Myocyte (in vitro differentiated cells): ENCODE measurements around the gene RALGAPA2. TPM values are rescaled to one million over a fixed set of nuclear protein-coding genes. Genes with fewer than 3 reads are reported as not detected.

ENCODE experiments used
- DNase-seq: peaks from one replicate; pipeline ENCODE4 v3.0.0-alpha.2; 2012; ENCODE audit warnings: low read depth
- polyA plus RNA-seq: library from polyadenylated mRNA; unstranded; fragments of >200 nt; gene quantifications from one replicate; pipeline ENCODE4 v1.2.1, GENCODE V29; 2012; ENCODE audit warnings: missing spikeins
- total RNA-seq: library from RNA; depleted of rRNA; stranded (reverse); fragments of >200 nt; gene quantifications from 2 replicates; pipeline ENCODE4 v1.2.3, GENCODE V29; 2014

Gene RALGAPA2
- 11.9 and 13.9 TPM in 2 replicates for total RNA-seq
- polyA plus RNA-seq: 3.7 TPM

DNA sequence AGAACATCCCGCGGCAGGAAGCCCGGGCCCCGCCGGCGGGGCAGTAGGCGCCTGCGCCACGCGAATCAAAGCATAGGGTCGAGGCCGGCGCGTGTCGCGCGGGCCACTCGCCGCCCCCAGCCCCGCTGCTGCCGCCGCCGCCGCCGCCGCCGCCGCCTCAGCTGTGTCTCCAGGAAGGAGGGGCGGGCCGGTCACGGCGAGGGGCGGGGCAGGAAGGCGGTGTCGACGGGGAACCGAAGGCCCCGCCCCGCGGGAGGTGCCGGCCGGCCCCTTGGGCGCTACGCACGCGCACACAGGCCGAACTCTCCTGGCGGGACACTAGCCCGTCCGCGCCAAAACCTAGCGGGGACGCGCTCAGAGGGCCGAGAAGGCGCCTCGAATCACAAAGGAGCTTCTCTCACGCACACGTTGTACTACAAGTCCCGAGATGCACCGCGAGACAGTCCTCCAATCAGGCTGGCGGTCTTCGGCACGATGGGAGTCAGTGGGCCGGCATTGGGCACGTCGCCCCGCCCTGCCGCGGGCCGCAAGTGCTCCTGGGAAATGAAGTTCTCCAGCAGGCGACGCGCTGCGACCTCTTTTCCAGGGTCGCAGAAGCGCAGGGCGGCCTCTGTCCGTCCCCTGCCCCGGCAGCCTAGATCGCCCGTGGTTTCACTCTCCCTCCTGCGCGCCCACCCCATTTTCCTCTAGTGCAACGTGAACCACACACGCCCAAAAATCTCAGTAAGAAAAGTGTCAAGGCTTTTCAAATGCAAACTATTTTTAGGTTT lies at the start of gene RALGAPA2:
Gene RALGAPA2, minus strand, starts transcription at position 171 of the 770 bp plus-strand sequence. Its CDS starts 164 bp downstream, at position 7.
- peak; percentile 99 for DNase-seq

DNA sequence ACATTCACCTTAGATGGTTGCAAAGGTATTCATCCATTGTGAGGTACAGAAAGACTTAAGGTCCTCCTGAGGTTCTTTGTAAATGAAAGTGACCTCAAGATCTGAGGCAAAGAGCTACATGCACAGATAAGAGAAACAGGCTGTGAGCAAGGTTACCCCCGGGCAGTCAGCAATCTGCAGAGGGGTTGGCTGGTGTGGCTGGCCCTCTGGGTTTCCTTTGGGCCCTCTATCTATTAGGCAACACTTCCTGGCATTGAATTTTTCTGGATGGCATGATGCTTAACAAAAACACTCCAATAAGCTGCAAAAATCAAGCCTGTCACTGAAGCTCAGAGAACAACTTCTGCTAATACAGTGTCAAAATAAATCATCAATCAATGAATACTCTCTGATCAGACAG lies 48.9 kb upstream of the RALGAPA2 start:
- no peak for DNase-seq

DNA sequence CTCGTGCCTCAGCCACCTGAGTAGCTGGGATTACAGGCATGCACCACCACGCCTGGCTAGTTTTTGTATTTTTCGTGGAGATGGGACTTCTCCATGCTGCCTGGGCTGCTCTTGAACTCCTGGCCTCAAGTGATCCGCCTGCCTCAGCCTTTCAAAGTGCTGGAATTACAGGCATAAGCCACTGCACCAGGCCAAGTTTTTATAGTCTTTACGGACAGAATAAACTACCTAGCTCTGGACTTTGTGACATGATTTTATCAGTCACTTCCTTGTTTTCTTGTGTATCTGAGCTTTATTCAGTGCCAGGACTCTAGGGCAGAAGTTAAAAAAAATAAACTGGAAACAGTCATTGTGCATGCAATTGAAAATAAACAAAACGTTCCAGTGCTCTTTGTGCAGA lies 46.7 kb upstream of the RALGAPA2 start:
- no peak for DNase-seq

- DNase-seq: no peak
Measured at GRCh38 chr20:20755674-20756319, 43.4 kb upstream of the RALGAPA2 start.

- DNase-seq: no peak
Measured at GRCh38 chr20:20755231-20755630, 42.8 kb upstream of the RALGAPA2 start.

DNA sequence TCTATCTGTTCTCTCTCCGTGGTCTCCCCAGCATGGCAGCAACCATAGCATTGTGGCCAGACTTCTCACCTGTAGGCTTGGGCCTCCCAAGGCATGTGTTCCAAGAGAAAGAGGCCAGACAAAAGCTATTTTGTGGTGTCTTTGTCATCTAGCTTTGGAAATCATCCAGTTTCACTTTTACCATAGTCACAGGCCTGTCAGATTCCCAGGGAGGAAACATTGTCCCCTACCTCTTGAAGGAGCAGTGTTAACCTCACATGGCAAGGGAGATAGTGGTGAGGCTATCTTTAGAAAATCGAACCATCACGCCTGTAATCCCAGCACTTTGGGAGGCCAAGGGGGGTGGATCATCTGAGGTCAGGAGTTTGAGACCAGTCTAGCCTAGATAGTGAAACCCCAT lies 42.3 kb upstream of the RALGAPA2 start:
- DNase-seq: no peak

GRCh38 chr20:20752712-20753111 lies 40.3 kb upstream of the RALGAPA2 start:
- no peak for DNase-seq

DNA sequence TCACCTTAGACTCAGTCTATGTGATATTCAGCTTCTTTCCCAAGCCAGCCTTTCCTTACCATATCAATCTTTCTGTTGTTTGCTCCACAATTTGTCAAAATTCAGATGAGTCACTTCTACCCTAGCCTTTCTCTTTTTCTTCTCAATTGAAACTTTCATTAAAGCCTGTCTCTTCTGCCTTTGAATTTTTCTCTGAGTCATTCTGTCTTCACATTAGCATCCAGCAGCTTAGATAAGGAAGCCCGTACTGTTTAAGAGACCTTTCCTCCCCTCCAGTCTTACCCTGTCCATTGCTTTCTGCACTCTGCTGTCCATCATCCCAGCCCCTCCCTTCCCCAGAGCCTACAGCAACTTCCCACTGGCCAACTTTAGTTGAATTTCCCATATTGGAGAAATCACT lies 34.9 kb upstream of the RALGAPA2 start:
- no peak for DNase-seq

- no peak for DNase-seq
Measured at GRCh38 chr20:20744170-20744725, 31.8 kb upstream of the RALGAPA2 start.

- no peak for DNase-seq
Measured at GRCh38 chr20:20743511-20744169, 31.2 kb upstream of the RALGAPA2 start.

GRCh38 chr20:20741087-20742045 lies 28.9 kb upstream of the RALGAPA2 start:
- no peak for DNase-seq

DNA sequence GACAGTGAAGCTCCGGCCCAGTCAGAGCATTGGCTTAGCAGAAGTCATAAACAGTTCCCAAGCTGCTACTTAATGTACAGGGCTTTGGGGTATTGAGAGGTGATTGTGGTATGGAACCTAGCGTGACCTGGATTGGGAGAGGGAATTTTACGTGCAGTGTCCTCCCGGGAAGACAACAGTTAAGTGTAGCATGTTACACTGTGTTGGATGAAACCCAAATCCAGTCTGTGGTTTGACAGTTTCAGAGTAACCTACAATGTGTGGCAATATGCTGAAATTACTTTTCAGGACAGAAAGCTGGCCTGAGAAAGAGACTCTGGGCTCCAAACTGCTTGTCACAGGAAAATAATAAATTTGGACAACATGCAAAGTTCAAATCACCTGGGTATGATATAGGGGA lies 28.1 kb upstream of the RALGAPA2 start:
- DNase-seq: peak; percentile 6

DNA sequence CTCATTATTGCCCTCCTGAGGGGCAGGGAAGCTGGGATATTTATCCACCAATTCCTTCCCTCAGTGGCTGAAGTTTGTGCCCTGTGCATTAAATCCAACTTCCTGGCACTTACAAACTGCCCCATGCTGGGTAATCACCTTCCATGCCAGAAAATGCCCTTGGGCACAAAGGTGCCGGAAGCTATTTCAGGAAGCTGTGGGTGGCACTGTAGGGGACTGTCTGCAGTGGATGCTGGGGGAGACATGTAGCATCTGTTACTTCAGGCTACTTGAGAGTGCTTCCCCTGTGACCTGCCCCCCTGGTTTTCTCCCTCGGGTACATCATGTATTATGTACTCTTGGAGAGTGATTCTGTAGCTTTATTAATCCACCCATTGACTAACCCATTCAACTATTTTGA lies 24.7 kb upstream of the RALGAPA2 start:
- DNase-seq: no peak

DNA sequence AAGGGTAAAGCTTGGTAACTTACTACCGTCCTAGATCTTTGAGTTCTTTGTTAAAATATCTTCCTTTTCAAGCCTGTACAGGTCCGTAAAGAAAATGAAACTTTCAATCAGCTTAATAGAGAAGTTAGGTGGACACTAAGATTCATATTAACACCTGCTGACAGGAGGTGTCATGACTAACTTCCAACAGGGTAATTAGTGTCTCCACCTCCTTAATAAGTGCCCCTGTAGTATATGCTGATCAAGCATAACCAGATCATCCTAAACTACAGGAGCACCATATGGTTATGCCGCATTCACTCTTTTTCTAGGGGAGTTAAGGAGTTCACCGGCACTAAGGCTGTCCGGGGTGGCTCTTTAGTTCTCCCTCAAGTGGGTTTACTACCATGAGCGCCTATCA lies 23.9 kb upstream of the RALGAPA2 start:
- DNase-seq: no peak

DNA sequence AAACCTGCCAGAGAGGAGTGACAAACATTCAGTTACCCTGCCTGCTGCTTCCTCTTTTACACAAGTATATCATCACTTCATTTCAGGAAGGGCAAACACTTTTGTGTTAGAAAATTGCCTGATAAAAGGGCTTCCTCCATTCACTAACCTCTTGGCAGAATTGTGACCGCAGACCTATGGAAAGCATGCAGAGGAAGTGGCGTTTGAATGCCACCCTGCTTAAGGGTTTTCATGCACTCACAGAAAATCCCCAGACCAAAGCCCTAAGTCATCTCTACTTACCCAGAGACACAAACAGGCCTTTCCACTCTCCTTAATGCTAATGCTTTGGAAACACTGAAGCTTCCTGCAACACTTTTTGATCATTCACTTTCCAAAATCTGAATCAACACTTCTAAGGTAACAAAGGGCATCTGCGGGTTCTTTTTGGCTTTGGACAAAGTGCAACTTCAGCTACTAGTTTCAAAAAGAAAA lies 22.1 kb upstream of the RALGAPA2 start:
- DNase-seq: no peak

DNA sequence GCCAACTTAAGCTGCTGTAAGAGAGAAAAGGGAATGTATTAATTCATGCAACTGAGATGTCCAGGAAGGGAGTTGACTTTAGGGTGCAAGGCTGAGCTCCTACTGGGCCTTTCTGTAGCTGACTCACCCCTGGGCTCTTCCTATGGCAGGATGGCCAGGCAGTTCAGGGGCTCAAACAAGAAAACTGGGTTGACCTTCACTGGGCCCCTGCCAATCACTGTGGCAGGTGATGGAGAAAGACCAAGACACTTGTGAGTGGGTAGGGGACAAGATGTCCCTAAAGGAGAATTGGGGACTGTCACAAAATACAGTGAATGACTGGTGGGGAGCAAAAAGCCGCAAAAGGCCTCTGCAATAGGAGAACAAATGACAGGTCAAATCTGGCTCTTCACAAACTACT lies 21.5 kb upstream of the RALGAPA2 start:
- no peak for DNase-seq

DNA sequence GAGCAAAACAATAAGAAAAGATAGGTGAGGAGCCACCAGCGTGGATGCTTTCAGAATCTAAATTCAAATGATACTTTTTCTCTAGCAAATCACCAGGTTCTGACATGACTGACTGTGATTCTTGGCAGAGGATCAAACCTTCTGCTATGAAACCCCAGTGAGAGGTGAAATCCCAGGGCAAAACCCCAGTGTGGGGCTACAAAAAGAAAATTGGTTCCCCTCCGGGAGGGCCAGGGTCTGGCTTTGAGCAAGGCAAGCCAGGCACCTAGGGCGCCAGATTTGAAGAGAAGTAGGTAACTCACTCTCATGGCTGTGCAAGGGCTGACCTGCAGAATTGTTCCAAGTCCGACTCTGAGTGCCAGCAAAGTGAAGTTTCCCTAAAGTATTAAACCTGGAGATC lies 20.2 kb upstream of the RALGAPA2 start:
- DNase-seq: no peak

- DNase-seq: peak; percentile 49
Measured at GRCh38 chr20:20731945-20732296, 19.5 kb upstream of the RALGAPA2 start.

DNA sequence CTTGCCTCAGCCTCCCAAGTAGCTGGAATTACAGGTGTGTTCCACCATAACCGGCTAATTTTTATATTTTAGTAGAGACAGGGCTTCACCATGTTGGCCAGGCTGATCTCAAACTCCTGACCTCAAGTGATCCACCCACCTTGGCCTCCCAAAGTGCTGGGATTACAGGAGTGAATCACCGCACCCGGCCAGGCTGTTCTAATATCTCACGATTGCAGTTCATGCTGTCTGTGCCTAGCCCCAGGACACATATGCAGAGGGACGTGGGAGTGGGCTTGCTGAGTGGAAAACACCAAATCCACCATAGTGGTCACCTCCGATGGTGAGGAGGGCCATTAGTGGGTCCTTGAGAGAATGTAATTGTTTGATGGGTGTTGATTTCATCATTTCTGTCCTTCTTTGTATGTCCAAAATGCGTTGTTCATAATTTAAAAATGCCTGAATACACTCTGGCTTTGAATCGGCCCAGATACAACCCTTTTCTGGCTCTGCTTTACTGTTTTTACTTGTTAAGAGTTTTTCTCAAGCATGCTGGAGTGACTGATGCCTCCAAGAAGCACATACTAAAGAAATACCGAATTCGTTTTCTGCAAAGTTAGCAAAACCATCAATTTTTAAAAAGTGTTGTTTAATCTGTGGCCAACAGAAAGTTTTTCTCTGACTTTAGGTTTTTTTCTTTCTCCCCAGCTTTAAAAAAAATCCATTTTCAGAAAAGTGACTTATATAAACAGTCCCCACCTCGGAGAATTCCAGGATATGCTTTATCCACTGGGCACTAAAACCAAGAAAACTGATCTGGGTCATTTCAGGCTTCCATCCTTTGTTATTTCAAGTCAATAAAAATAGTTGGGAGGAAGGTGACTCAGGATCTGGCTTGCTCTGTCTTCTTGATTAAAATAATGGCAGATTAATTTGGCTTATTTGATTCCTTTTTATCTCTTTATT lies 18.8 kb upstream of the RALGAPA2 start:
- DNase-seq: peak; percentile 8

GRCh38 chr20:20729563-20729962 lies 17.1 kb upstream of the RALGAPA2 start:
- DNase-seq: no peak
